DMS79 treated with DMSO at 0.1 percent for 48 hours (cell line): ENCODE results near the gene NHP2.
A peak's percentile ranks its signal among the peaks of the same experiment; 100 is the strongest.

ENCODE experiments used
- DNase-seq: peaks from one replicate; lab custom pipeline; 2025; lab: John Stamatoyannopoulos, UW

NHP2 gene

DNA sequence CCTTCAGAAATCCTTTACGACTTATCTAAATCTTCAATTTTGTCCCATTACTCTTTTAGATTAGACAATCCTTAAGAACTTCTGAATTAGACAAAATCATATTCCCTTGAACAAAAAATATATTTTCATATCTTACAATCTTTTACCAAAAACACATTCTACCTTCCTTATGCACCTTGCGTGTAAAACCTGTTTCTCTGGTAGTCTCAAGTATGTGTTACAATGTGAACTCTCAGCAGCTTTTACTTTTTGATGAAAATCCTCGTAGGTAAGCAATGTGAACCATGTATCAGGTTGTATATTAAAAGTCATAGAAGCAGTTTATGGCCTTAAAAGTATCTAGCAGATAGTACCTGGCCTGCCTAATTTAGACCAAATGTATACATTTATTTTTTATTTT lies 20.8 kb upstream of the NHP2 start:
- no peak for DNase-seq

DNA sequence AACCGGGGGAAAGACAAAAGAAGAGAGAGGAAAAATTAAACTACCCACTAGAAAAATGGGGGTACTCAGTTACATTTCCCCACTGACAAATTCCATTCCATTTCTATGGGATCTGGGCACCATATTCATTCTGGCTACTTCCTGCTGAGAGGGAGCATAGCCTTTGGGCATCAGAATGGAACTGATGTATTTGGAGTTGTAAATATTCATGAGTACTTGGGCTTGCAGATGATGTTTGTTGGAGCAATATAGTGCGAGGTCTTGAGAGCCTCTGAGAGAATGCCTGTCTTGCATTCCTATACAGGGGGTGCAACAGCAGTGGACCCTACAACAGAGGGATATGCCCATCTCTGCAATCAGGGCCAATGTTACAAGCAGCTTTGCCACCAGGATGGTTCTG lies 16.8 kb upstream of the NHP2 start:
- no peak for DNase-seq

DNA sequence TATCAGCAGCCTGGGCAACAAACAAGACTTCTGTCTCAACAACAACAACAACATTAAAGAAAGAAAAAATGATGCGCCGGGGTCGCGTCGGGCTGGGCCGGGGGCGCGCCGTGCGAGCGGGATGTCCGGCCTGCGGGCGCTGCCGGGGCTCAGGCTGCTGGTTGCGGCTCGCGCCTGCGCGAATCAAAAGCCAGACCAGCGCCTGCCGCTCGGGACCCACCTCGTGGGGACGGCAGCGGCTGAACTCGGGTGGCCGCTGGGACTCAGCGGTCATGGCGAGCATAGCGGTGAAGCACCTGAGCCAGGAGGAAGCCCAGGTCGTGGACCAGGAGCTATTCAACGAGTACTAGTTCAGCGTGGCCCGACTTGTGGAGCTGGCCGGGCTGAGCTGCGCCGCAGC lies 11.9 kb upstream of the NHP2 start:
- no peak for DNase-seq

DNA sequence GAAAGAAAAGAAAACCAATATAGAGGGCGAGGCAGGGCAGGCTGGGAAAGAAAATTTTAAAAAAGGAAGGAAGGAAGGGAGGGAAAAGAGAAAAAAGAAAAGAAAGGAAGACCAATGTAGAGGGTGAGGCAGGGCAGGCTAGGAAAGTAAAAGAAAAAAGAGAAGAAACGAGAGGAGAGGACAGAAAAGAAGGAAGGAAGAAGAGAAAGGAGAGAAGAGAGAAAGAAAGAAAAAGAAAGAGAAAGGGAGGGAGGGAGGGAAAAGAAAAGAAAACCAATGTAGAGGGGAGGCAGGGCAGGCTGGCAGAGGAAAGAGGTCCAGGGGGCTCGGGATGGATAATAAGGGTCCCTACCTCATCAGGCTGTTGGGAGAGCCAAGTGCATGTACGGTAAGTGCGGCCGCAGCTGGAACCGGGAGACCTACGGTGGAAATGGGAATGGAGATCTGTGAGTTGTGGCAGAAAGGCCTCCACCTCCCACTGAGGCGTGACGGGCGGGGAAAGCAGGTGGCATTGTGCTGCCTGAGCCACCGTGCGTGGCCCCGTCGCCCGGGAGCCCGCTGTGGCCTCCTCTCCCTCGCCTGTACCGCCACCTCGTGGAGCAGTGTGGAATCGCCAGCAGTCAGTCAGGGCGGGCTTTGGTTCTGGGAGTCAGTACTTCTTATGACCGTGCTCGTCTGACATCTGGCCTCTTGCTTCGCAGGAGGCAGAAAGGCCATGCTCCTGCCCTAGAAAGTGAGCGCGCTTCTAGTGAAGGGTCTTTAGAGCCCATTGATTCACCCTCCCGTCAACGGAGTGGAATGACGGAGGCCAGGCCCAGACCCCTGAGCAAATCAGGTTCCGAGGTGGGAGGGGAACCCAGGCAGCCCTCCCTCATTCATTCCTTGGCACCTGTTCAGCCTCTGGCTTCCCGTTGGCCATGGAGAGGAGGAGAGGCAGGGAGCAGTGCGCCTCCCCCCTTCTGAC lies 10.4 kb upstream of the NHP2 start:
- peak; percentile 87 for DNase-seq

DNA sequence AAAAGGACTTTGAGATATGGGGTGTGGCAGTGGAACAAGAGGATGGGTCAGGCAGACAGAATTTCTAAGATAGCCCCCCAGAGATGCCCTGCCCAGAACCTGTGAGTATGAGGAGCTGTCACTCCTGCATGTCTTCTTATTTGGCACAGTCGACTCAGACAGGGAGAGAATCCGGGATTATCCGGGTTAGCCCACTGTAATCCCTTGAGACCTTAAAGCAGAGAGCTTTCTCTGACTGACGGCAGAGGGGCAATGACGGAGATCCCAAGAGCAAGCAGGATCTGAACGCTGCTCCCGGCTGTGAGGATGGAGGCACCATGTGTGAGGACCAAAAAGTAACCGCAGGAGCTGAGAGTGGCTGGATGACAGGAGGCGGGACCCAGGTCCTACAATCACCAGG lies 8.8 kb upstream of the NHP2 start:
- no peak for DNase-seq

DNA sequence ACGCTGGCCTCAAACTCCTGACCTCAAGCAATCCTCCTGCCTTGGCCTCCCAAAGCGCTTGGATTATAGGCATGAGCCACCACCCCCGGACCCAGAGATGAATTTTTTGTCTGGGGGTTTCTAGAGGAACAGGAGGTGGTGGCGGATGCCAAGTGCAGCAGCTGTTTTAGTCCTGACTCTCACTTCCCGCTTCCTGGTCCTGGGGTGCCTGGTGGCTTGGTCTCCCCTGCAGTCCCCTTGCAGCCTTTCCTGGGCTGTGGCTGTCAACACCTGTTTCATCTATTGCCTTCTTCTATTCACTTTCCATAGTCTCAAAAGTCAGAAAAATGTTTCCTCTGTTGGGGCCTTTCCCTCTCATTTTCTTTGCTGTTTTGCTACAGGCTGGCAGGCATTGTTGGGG lies 6.5 kb upstream of the NHP2 start:
- no peak for DNase-seq

DNA sequence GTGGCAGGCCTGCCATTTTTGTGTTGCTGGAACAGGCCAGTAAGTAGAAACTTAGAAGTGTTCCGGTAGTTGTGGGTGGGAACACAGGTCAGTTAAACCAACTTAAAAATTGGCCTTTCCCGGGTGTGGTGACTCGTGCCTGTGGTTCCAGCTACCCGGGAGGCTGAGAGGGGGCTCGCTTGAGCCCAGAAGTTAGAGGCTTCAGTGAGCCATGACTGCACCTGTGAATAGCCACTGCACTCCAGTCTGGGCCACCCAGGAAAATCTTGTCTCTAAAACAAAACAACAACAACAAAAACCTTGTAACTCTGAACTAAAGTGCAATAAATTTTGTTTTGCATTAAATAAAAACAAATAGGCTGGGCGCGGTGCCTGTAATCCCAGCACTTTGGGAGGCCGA lies 1.4 kb upstream of the NHP2 start:
- no peak for DNase-seq

DNA sequence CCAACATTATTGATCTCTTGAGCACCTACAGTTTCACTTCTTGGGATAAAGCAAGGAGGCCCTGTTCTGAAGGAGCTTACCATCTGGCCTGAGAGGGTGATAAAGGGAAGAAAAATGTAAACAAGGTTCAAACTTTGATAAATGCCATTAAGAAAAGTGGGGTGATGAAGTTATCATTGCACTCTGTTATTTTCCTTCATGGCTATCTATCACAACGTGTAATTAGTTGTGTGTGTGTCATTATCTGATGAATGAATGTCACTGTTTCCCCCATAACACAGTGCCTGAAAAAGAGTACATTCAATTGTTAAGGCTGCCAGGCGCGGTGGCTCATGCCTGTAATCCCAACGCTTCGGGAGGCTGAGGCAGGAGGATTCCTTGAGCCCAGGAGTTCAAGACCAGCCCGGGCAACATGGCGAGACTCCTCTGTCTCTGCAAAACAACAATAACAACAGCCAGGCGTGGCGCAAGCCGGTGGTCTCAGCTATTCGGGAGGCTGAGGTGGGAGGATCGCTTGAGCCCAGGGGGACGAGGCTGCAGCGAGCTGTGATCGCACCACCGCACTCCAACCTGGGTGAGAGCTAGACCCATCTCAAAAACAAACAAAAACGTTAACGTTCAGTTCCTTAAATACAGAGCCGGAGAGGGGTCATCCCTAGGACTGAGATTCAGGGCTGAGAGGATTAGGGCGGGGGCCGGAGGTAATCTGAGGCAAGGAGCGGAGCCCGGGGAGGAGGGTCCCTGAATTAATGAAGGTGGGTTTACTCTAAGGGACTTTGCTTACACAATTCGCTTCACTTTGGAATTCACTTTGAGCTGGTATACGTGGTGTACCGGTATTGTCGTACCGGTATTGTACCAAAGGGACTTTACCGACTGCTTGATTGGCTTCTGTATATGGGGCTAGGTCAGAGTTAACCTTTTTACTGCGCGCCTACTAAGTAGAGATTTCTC lies 917 bp downstream of the NHP2 start:
- DNase-seq: no peak

DNA sequence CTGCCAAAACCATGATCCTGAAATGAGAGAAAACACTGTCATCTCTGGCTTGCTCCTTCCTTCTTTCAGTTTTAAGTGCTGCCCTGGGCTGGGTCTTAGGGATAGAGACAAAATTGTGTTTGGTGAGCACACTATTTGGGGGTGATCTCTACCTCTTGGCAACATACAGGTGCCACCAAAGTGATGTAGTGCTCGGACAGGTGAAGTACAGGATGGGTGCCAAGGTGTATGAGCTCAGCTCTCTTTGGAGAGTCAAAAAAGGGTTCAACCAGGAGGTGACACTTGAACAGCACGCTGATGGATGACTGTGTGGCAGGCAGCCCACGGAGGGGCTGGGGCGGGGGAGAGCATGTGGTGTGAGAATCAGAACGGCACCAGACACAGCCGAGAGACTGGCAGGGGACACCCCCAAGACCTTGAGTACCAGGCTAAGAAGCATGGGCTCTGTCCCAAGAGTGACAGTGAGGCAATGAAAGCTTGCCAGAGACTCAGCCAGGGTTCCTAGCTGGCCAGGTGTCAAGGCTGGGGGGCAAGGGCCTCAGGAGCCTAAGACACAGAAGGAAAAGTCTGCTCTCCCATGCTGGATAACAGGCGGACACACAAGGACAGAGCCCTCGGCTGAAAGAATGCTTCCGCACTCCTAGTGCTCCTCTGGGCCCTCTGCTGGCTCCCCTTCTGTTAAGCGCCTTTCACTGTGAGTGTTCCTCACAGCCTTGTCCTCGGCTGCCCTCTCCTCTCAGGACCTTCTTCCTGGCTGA lies 2.5 kb downstream of the NHP2 start:
- DNase-seq: no peak

DNA sequence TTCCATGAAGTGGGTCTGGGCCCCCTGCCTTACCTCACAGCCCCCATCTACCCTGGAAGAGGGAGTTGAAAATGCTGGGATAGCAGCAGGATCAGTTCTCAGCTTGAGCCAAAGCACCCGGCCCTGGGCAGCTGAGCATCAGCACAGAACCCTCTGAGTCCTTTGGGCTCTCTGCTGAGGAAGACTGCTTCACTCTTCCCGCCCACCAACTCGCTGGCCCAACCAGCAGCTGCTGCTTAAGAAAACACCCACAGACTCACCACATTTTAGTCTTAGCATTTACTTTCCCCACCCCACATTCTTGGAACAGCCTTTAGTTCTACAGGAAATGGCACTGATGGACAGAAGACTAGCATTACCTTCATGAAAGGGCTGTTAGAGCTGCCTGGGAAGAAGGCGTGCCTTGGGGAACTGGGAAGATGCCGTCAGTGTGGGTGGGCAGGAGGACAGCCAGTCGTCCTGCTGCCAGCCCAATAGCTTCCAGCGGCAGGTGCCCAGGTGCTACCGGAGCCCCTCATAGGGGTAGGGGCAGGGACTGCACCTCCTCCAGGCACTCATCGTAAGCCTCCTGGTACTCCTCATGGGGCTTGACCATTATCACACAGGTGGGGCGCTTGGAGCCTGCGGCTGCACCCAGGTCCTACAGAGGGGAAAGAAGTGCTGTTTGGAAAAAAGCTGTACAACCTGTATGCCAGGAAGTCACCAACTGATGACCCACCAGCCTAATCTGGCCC lies 4.3 kb downstream of the NHP2 start:
- DNase-seq: no peak

DNA sequence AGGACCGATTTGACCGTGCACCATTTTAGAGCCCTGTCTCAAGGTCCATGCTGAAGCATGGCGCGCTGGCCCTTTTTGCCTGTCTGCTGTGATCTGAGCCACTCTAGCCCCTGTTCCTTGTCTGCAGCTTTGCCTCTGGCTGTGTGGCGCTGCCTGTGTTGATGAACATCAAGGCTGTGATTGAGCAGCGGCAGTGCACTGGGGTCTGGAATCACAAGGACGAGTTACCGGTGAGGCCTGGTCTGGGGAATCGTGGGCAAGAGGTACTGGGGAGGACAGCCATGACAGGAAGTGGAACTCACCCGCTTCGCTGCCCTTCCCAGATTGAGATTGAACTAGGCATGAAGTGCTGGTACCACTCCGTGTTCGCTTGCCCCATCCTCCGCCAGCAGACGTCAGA lies 6.3 kb downstream of the NHP2 start:
- DNase-seq: no peak

DNA sequence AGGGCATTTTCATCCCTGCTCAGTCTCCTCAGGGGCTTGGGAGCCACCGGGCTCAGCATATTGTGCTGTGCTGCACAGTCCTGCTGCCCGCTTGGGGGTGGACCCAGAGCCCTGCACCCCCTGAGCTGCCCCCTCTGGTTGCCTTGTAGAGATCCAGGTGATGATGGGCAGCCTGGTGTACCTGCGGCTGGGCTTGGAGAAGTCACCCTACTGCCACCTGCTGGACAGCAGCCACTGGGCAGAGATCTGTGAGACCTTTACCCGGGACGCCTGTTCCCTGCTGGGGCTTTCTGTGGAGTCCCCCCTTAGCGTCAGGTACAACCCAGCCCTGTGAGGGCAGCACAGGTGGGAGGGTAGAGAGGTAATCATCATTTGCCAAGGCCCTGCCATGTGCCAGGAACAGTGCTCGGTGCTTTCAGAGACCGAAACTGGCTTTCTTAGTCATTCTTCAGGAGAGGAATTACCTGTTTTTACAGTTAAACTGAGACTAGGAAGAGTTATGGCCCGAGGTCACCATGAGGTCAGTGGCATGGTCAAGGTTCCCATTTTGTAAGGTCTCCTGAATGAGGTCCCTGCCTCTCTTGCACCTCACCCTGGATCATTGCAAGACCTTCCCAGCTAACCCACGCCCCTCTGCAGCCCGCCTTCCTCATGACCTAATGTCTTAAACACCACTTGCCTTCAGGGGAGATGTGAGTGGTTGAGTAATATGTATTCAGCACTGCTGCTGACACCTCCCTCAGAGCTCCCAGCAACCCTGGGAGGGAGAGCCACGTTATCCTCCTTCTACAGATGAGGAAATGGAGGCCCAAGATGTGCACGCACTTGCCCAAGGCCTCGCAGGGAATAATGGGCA lies 7.5 kb downstream of the NHP2 start:
- DNase-seq: peak; percentile 4

DNA sequence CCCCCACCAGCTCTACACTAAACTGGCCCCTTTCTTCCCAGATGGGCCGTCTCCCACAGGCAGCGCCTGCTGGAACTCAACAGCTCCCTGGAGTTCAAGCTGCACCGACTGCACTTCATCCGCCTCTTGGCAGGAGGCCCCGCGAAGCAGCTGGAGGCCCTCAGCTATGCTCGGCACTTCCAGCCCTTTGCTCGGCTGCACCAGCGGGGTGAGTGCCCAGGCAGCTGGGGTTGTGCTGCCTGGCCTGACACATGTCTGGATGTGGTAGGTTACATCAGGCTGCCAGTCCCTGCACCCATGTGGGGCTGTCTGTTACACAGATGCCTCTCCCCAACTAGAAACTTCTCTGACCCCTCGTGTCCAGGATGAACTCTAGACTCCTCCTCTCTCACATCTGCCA lies 9.8 kb downstream of the NHP2 start:
- no peak for DNase-seq

DNA sequence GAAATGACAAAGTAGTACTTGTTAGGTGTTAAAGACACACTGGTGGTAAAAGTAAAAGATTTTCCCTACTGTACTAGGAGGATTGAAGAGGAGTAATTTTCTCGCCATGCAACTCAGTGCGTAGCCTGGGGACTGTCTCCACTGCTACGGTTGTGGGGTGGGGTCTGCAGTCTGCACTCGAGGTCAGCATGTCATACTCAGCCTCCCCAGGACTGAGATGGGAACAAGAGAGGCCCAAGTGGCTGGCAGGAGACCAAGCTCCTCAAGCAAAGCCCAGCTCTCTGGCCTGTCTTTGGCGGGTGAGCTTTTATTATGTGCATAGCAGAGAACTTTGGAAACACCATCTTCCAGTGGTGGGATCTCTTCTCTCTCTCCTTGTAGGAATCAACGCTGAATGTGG lies 10.4 kb downstream of the NHP2 start:
- no peak for DNase-seq

DNA sequence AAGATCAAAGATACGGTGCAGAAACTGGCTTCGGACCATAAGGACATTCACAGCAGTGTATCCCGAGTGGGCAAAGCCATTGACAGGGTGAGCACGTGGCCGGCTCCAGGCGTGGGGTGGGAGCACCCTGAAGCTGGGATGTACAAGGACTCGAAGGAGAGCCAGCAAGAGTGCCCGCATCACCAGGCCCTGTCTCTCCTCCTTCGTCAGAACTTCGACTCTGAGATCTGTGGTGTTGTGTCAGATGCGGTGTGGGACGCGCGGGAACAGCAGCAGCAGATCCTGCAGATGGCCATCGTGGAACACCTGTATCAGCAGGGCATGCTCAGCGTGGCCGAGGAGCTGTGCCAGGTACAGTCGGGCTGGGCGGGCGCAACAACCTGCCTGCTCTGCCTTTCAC lies 11.0 kb downstream of the NHP2 start:
- no peak for DNase-seq

DNA sequence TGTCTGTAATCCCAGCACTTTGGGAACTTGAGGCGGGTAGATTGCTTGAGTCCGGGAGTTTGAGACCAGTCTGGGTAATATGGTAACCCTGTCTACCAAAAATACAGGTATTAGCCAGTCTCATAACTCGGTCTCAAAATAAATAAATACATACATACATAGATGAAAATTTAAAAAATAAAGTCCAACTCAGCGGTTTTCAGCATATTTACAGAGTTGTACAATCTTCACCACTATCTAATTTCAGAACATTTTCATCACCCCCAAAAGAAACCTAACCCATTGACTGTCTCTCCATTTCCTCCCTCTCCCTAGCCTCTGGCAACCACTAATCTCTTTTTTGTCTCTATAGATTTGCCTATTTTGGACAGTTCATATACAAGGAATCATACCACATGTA lies 12.1 kb downstream of the NHP2 start:
- no peak for DNase-seq

DNA sequence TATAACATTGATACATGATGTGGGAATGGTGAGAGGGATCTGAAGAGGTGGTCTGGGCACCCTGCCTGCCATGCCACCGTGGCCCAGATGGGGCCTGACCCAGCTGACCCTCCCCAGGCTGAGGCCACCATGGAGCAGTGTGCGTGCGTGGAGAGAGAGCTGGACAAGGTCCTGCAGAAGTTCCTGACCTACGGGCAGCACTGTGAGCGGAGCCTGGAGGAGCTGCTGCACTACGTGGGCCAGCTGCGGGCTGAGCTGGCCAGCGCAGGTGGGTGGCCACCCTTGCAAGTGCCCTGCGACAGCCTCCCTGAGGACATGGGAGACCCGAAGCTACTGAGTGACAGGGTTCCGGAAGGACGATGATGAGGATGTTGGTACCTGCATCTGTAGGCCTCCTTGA lies 15.7 kb downstream of the NHP2 start:
- DNase-seq: no peak

DNA sequence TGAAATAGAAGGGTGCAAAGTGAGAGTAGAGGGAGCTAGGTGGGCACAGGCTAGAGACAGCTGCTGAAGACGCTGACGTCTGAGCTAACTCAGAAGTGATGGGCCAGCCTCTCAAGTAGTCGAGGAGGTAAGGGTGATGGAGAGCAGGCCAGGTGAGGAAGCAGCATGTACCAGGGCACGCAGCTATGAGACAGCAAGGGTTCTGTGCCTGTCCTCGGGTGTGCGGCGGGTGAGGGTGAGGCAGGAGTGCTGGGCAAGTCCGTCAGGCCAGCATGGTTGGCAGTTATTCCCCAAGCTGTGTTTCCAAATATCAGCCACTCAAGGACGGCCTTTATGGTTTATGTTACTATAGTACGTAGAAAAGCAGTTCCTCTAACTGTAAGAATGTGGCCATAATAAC lies 16.7 kb downstream of the NHP2 start:
- DNase-seq: no peak

DNA sequence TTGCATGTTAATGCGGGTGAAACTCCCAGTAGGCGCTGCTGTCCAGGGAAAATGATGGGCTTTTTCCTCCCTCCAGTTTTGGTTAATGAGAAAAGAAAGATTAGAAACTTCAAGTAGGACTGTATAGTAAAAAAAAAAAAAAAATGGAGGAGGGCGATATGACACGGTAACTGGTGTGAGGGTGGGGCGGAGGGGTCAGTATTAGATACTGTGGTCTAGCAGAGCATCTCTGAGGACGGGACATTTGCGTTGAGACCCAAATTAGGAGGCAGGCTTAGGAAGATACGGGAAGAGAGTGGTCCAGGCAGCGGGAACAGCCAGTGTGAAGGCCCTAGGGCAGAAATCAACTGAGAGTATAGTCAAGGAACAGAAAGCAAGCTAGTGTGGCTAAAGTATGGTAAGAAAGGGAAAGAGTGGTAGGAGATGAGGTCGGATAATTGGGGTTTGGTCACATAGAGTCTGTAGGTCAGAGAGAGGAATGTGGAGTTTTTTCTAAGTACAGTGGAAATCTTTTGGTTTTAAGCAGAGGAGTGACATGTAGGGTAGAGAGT lies 22.2 kb downstream of the NHP2 start:
- DNase-seq: no peak
